Ovary (tissue), 3 donors: ENCODE data around the gene MRPL18.

ENCODE experiments used
- EP300 ChIP-seq: sonication (generic); formaldehyde crosslinking; IDR thresholded peaks from one replicate; pipeline ENCODE4 v1.6.1; 2017; ENCODE audit warnings: antibody characterized with exemption
- TF ChIP-seq, protein P1 (sequence below), 3 donors: fragments of 450-650 bp in 2 of 3; fragments of 200-600 bp in 1 of 3; IDR thresholded peaks; one replicate each; pipeline versions ENCODE4 v1.5.1 to v1.8.0; 2016 to 2022; ENCODE audit warnings: antibody characterized with exemption in 3 of 3, mild to moderate bottlenecking in 1 of 3
- donor health status: DM: no; HTN: no; CAD: no.

GRCh38 chr6:159829526-159829925, 39.3 kb downstream of the MRPL18 start:
- TF ChIP-seq, protein P1, sequence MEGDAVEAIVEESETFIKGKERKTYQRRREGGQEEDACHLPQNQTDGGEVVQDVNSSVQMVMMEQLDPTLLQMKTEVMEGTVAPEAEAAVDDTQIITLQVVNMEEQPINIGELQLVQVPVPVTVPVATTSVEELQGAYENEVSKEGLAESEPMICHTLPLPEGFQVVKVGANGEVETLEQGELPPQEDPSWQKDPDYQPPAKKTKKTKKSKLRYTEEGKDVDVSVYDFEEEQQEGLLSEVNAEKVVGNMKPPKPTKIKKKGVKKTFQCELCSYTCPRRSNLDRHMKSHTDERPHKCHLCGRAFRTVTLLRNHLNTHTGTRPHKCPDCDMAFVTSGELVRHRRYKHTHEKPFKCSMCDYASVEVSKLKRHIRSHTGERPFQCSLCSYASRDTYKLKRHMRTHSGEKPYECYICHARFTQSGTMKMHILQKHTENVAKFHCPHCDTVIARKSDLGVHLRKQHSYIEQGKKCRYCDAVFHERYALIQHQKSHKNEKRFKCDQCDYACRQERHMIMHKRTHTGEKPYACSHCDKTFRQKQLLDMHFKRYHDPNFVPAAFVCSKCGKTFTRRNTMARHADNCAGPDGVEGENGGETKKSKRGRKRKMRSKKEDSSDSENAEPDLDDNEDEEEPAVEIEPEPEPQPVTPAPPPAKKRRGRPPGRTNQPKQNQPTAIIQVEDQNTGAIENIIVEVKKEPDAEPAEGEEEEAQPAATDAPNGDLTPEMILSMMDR (IDR thresholded peaks at IDR 0.05) = no peak
- no peak for TF ChIP-seq EP300
